ENCODE measurements around the gene BRINP1. TPM values are rescaled to one million over a fixed set of nuclear protein-coding genes. Genes with fewer than 3 reads are reported as not detected.

Gene BRINP1
- polyA plus RNA-seq, 3 donors = not detected

- no peak overlapping the region for H3K9ac ChIP-seq (ENCODE audit: insufficient read depth, low read length, poor library complexity, severe bottlenecking)
- Mint-ChIP-seq H3K27ac (no peak overlapping the region), H3K4me3 (no peak overlapping the region), H3K27me3 (ENCODE audit: low read depth in 3 of 3) (peaks cover 0 to 3% (median 0%) of the 10 kb centered on the region in 3 donors), H3K9me3 (peaks cover 0 to 5% (median 3%) of the 10 kb centered on the region in 7 donors), H3K4me1 (no peaks in the 10 kb centered on the region), H3K36me3 (no peaks in the 10 kb centered on the region)
- no peak overlapping the region for H3K4me3 ChIP-seq (replicated peaks in 1 of 3; ENCODE audit: low read depth in 2 of 3, low read length in 3 of 3)
- H3K9me3 ChIP-seq (replicated peaks in 1 of 2; ENCODE audit: control insufficient read depth in 1 of 2, insufficient read depth in 1 of 2, low read length in 2 of 2) = no peaks in the 10 kb centered on the region
- H2AFZ ChIP-seq (ENCODE audit: insufficient read depth, low read depth, low read length, poor library complexity, severe bottlenecking) = no peak overlapping the region
- H3K36me3 ChIP-seq (replicated peaks in 1 of 2; ENCODE audit: control insufficient read depth in 1 of 2, insufficient read depth in 2 of 2, low read length in 2 of 2) = no peaks in the 10 kb centered on the region
- no peak for DNase-seq
- H3K4me1 ChIP-seq (ENCODE audit: control insufficient read depth in 1 of 2, insufficient read depth in 2 of 2, low read length in 2 of 2) = no peaks in the 10 kb centered on the region
- H3K27ac ChIP-seq (ENCODE audit: low read depth in 1 of 2, low read length in 2 of 2) = no peak overlapping the region
- no peak overlapping the region for H3K4me2 ChIP-seq (replicated peaks; ENCODE audit: extremely low read depth, low read length, poor library complexity, severe bottlenecking)
- no peaks in the 10 kb centered on the region for H4K20me1 ChIP-seq (ENCODE audit: insufficient read depth, low read length)
- TF ChIP-seq, protein P1, sequence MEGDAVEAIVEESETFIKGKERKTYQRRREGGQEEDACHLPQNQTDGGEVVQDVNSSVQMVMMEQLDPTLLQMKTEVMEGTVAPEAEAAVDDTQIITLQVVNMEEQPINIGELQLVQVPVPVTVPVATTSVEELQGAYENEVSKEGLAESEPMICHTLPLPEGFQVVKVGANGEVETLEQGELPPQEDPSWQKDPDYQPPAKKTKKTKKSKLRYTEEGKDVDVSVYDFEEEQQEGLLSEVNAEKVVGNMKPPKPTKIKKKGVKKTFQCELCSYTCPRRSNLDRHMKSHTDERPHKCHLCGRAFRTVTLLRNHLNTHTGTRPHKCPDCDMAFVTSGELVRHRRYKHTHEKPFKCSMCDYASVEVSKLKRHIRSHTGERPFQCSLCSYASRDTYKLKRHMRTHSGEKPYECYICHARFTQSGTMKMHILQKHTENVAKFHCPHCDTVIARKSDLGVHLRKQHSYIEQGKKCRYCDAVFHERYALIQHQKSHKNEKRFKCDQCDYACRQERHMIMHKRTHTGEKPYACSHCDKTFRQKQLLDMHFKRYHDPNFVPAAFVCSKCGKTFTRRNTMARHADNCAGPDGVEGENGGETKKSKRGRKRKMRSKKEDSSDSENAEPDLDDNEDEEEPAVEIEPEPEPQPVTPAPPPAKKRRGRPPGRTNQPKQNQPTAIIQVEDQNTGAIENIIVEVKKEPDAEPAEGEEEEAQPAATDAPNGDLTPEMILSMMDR (IDR thresholded peaks at IDR 0.05) = no peak
- no peaks in the 10 kb centered on the region for H3K79me2 ChIP-seq (ENCODE audit: insufficient read depth, low read length)
- intact Hi-C loops (cut with micrococcal nuclease) = no loop called here
- WGBS (ENCODE audit: insufficient coverage) = 84% methylated on average over 3 of the region's 4 CpGs
- no peaks in the 10 kb centered on the region for H3K27me3 ChIP-seq (ENCODE audit: control insufficient read depth in 2 of 2, insufficient read depth in 2 of 2, low read length in 2 of 2)
Observed at GRCh38 chr9:119240546-119240945, 128.7 kb downstream of the BRINP1 start.

DNA sequence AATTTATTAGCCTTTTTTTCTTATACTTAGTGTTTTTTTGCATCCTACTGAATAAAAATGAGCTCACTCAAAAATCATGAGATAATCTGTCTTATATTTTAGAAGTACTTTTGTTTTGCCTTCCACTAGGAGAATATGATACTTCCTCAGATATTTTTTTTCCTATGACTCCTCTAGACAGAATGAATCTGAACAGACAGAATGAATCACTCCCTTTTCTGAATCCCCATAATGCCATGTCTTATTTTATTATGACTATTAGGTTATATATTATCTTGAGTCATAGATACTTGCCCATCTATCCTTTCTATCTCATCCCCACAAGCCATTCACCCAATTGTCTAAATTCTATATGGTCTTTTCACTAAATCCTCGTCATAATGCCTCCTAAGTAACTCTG is 134.6 kb downstream of the BRINP1 start:
- H3K27me3 Mint-ChIP-seq (ENCODE audit: low read depth in 3 of 3) = peaks cover 0 to 3% (median 1%) of the 10 kb centered on the region in 3 donors
- Histone ChIP-seq H3K27me3 (ENCODE audit: control insufficient read depth in 2 of 2, insufficient read depth in 2 of 2, low read length in 2 of 2) (no peaks in the 10 kb centered on the region), H3K9ac (ENCODE audit: insufficient read depth, low read length, poor library complexity, severe bottlenecking) (no peak overlapping the region), H3K79me2 (ENCODE audit: insufficient read depth, low read length) (no peaks in the 10 kb centered on the region), H3K9me3 (replicated peaks in 1 of 2; ENCODE audit: control insufficient read depth in 1 of 2, insufficient read depth in 1 of 2, low read length in 2 of 2) (no peaks in the 10 kb centered on the region), H4K20me1 (ENCODE audit: insufficient read depth, low read length) (no peaks in the 10 kb centered on the region), H3K4me1 (ENCODE audit: control insufficient read depth in 1 of 2, insufficient read depth in 2 of 2, low read length in 2 of 2) (no peaks in the 10 kb centered on the region), H3K4me2 (replicated peaks; ENCODE audit: extremely low read depth, low read length, poor library complexity, severe bottlenecking) (no peak overlapping the region), H3K4me3 (replicated peaks in 1 of 3; ENCODE audit: low read depth in 2 of 3, low read length in 3 of 3) (no peak overlapping the region), H3K36me3 (replicated peaks in 1 of 2; ENCODE audit: control insufficient read depth in 1 of 2, insufficient read depth in 2 of 2, low read length in 2 of 2) (no peaks in the 10 kb centered on the region), H2AFZ (ENCODE audit: insufficient read depth, low read depth, low read length, poor library complexity, severe bottlenecking) (no peak overlapping the region), H3K27ac (ENCODE audit: low read depth in 1 of 2, low read length in 2 of 2) (no peak overlapping the region)
- no peak overlapping the region for H3K27ac Mint-ChIP-seq
- peaks cover 0 to 6% (median 3%) of the 10 kb centered on the region in 7 donors for H3K9me3 Mint-ChIP-seq
- 63% methylated on average over 1 of the region's 1 CpG for whole genome bisulfite sequencing (ENCODE audit: insufficient coverage)
- TF ChIP-seq, protein P1 (IDR thresholded peaks at IDR 0.05) = no peak
- no peak for DNase-seq
- H3K36me3 Mint-ChIP-seq = no peaks in the 10 kb centered on the region
- no peaks in the 10 kb centered on the region for H3K4me1 Mint-ChIP-seq
- no peak overlapping the region for H3K4me3 Mint-ChIP-seq
- intact Hi-C loops (cut with micrococcal nuclease) = no loop called here

Data from CD14-positive monocyte (primary cell).